ENCODE results near the gene PAH. TPM values are rescaled to one million over a fixed set of nuclear protein-coding genes. Genes with fewer than 3 reads are reported as not detected.

Gene PAH
- polyA plus RNA-seq, 2 of the 4 experiments (the other 2 are of a cell fraction), result not detected

- no peak for FAIRE-seq
- TF ChIP-seq EP300 (IDR thresholded peaks at IDR 0.05) (no peak), RARB (CRISPR knock-in tag; IDR thresholded peaks at IDR 0.05) (no peak), JUN (IDR thresholded peaks at IDR 0.05) (no peak), USF2 (IDR thresholded peaks at IDR 0.05) (no peak), MAZ (IDR thresholded peaks at IDR 0.05; ENCODE audit: borderline replicate concordance, low read depth, low read length) (no peak)
- no peak overlapping the region for H3K27ac ChIP-seq
- 0% methylated on average over 1 of the region's 1 CpG for WGBS (ENCODE audit: missing lambda C conversion rate)
- ATAC-seq, result no peak
- ChIA-PET POLR2A (no interaction called here), CTCF (no interaction called here)
- H3K9me3 ChIP-seq, result no peaks in the 10 kb centered on the region
- DNase-seq (ENCODE audit: low read depth in 1 of 2, low spot score in 1 of 2), result no peak
- H3K4me1 ChIP-seq, result no peaks in the 10 kb centered on the region
- H3K4me2 ChIP-seq, result no peak overlapping the region
- H3K4me3 ChIP-seq, result no peak overlapping the region
These were observed 16.1 kb upstream of the PAH start for GRCh38 chr12:102933168-102933567.

GRCh38 chr12:102927220-102927619, 10.2 kb upstream of the PAH start:
- ChIA-PET CTCF (interaction anchor here (0.6 to 0.7 kb wide), 2 partner anchors 43 to 162 kb away, joined by 3 to 4 read pairs; no protein-coding TSS in a partner anchor), POLR2A (no interaction called here)
- H3K4me3 ChIP-seq, result no peak overlapping the region
- H3K4me1 ChIP-seq, result no peaks in the 10 kb centered on the region
- no peaks in the 10 kb centered on the region for H3K9me3 ChIP-seq
- DNase-seq (ENCODE audit: low read depth in 1 of 2, low spot score in 1 of 2), result no peak
- H3K27ac ChIP-seq, result no peak overlapping the region
- no peak for ATAC-seq
- FAIRE-seq, result no peak
- TF ChIP-seq RNF2 (IDR thresholded peaks at IDR 0.05; ENCODE audit: borderline replicate concordance, low read depth) (no peak), RAD21 (conservative IDR thresholded peaks at IDR 0.05 in 1 of 2, IDR thresholded peaks at IDR 0.05 in 1 of 2) (no peak), EHF (CRISPR knock-in tag; IDR thresholded peaks at IDR 0.05) (no peak), KDM1A (IDR thresholded peaks at IDR 0.05; ENCODE audit: low read depth) (no peak), CBX2 (IDR thresholded peaks at IDR 0.05; ENCODE audit: borderline replicate concordance, low read depth) (no peak), HOXA7 (CRISPR knock-in tag; IDR thresholded peaks at IDR 0.05) (no peak), HOXB5 (CRISPR knock-in tag; IDR thresholded peaks at IDR 0.05) (no peak), CEBPB (IDR thresholded peaks at IDR 0.05) (no peak), E2F6 (IDR thresholded peaks at IDR 0.05; ENCODE audit: borderline replicate concordance, low read depth) (no peak), USF2 (IDR thresholded peaks at IDR 0.05) (no peak), JUNB (IDR thresholded peaks at IDR 0.05) (no peak), GATA3 (IDR thresholded peaks at IDR 0.05; ENCODE audit: borderline replicate concordance) (no peak), ATOH8 (CRISPR knock-in tag; IDR thresholded peaks at IDR 0.05; ENCODE audit: low read depth) (no peak), REST (IDR thresholded peaks at IDR 0.05) (no peak)
- H3K4me2 ChIP-seq, result no peak overlapping the region
